Measurements from ENCODE around the gene KIF3A.

Gene KIF3A

DNA sequence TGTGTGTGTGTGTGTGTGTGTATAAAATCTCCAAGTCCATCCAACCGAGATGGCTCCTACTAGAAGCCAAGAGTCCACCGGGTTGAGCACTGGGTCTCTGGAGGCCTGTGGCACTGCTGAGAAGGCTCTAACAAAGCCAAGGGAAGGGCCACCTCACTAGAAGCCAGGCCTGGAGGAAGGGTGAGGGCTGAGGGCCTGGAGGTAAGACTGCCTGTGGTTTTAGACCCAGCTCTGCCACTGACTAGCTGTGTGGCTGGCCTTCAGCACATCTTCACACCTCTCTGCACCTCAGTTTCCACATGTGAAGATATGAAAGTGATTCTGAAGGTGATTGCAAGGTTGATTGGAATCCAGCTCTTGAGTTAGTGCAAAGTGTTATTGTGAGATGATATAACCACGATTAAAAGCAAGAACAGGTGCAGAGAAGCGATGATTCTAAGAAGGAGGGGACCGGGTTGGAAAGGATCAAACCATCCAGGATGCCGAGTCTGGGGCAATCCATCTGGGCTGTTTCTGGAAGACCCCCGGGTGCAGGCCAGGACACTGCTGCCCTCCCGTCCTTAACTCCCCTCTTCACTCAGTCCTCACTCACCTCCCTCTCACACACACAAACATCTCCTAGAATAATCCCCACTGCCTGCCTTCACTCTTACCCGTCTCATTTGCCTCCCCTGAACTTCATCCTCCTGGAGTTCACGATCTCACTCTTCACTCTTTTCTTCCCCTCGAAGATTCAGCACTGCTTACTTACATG is 61.2 kb downstream of the KIF3A start:
- no peak for DNase-seq

DNA sequence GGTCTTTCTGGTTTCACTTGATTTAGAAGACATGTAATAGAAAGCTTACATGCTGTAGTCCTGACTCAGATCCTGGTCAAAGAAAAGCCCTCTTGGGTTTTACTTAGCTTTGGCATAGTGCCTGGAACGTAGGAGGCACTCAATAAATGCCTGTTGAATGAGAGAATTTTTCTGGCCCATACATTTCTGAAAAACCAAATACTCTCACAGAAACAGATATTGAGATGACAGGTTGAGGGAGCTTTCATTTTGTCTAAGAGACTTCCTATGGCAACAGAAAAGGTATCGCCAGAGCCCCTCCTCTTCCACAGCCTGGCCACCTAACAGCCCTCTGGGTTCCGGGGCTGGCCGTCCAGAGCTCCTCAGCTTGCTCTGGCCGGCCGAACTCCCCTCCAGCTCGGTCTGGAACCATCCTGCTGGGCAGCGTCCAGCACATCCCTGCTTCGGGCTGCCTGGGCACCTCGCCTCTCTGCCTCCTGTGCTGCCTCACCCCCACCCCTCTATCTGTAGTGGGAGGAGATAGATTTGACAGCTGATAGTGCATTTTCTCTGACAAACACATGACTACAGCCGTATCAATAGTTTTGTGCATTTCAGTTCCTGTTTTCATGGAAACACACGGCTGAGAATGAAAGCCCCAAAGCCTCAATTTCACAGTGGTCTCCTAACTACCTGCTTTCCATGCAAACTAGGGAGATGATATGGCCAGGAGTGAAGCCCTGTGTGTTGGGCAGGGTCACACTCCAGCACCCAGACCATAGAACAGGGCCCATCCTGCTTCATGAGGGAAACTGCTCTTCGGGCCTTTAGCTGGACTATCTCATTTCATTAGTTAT is 62.5 kb downstream of the KIF3A start:
- peak; percentile 22 for DNase-seq

DNA sequence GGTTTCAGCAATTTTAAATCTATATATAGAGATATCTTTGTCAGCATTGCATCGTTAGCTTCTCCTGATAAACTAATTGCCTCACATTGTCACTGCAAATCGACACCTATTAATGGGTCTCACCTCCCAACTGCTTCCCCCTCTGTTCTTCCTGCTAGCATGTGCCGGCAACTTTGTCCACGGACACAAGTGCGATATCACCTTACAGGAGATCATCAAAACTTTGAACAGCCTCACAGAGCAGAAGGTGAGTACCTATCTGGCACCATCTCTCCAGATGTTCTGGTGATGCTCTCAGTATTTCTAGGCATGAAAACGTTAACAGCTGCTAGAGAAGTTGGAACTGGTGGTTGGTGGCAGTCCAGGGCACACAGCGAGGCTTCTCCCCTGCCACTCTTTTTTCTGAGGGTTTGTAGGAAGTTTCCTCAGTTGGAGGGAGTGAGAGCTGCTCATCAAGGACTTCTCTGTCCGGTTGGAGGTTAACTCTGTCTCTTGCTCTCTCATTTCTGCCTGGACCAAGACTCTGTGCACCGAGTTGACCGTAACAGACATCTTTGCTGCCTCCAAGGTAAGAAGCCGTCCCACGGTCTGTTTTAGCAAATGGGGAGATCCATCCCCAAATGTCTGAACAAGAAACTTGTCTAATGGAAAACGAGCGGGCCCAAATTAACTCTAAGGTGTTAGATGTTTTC is 63.3 kb downstream of the KIF3A start, which contains the start of gene IL4:
Gene IL4, plus strand, starts transcription at position 51 of the 692 bp plus-strand sequence. Its CDS starts 62 bp downstream, at position 113.
- peak; percentile 18 for DNase-seq

DNA sequence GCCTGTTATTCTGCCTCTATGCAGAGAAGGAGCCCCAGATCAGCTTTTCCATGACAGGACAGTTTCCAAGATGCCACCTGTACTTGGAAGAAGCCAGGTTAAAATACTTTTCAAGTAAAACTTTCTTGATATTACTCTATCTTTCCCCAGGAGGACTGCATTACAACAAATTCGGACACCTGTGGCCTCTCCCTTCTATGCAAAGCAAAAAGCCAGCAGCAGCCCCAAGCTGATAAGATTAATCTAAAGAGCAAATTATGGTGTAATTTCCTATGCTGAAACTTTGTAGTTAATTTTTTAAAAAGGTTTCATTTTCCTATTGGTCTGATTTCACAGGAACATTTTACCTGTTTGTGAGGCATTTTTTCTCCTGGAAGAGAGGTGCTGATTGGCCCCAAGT is 63.9 kb downstream of the KIF3A start:
- DNase-seq: no peak

DNA sequence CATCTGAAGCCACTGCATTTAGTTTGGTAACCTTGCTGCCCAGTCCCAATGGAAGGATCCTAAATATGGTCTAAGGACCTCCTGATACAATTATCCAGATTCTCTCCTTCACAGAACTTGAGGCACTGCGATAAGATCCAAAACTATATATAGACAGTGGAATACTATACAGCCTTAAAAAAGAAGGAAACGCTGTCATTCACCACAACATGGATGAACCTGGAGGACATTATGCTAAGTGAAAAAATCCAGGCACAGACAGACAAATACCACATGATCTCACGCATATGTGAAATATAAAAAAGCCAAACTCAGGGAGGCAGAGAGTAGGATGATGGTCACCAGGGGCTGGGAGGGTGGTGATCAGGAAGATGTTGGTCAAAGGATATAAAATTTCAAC is 66.3 kb downstream of the KIF3A start:
- DNase-seq: no peak

DNA sequence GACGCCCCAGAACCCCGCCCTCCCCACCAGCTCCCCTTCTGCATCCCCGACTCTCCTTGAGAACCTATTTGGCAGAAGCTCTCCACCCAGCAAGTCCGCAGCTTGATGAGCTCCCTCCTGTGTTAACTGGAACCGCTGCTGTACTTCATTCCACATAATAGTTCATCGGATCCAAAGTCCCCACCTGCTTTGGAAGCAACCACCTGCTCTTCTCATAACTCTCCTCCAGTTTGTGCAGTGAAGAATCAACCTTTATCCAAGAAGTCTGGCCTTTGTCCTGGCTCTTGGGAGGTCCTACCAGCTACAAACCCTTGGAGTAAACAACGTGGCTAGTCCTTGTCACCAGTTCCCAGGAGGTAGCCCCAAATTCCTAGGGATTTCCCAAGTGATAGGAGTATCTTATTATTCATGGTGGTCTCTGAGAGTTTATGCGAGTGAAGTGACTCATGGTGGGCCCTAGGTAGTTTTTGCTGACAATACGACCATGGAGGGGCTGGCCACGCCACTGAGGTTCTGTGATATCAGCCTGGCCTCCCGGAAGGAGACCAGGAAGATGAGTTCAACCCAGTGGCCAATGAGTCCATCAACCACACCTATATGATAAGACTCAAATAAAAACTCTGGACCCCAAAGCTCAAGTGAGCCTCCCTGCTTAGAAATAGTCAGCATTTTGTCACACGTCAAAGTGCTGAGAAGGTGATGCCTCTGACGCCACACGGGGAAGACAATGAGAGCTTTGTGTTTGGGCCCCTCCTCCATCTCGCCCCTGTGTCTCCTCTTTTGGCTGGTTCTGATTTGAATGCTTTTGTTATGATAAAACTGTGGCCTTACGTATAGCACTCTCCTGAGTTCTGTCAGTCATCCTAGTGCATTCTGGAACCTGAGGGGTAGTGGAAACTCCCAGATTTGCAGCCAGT is 67.1 kb downstream of the KIF3A start:
- DNase-seq: no peak

DNA sequence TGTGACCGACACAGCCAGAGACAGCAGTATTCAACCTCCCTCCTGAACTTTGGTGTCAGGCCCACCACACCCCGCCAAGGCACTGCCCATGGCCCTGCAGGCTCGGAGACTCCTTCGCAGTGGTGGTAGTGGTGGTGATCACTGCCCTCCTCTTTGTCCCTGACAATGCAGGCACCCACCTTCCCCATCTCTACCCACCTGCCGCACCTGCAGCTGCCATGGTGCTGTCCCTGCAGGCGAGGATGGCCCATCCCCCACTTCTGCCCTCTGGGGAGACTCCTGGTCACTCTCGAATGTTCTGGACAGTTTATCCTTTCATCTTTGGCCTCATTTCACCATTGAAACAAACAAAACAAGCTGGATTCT is 67.9 kb downstream of the KIF3A start:
- DNase-seq: no peak

DNA sequence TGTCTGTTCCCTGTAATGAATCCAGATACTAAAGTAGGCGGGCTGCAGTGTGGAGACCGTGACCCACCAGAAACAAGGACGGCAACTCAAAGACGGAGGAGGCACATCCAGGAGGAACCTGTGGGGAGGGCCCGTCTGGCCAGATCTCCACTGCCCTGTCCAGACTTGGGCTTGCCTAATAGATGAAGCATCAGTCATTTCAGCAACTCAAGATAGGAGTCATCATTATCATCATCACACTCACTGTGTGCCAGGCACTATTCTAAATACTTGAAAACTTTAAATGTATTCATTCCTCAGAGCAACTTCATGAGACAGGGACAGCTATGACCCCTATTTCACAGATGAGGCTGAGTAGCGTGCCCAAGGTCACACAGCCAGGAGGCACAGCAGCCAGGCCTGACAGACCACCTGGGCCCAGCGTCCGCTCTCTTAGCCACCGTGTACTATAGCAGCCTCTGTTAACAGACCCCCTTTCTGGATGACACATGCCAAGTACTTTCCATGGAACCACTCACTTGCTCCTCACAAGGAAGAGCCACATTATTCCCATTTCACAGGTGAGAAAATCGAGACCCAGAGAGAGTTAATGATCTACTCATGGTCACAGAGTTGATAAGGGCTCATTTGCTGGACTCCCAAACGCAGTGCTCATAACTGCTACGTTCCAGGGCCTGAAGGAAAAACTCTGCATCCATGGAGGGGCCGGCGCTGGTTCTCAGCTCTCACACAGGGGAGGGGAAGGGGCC is 68.5 kb downstream of the KIF3A start:
- no peak for DNase-seq

DNA sequence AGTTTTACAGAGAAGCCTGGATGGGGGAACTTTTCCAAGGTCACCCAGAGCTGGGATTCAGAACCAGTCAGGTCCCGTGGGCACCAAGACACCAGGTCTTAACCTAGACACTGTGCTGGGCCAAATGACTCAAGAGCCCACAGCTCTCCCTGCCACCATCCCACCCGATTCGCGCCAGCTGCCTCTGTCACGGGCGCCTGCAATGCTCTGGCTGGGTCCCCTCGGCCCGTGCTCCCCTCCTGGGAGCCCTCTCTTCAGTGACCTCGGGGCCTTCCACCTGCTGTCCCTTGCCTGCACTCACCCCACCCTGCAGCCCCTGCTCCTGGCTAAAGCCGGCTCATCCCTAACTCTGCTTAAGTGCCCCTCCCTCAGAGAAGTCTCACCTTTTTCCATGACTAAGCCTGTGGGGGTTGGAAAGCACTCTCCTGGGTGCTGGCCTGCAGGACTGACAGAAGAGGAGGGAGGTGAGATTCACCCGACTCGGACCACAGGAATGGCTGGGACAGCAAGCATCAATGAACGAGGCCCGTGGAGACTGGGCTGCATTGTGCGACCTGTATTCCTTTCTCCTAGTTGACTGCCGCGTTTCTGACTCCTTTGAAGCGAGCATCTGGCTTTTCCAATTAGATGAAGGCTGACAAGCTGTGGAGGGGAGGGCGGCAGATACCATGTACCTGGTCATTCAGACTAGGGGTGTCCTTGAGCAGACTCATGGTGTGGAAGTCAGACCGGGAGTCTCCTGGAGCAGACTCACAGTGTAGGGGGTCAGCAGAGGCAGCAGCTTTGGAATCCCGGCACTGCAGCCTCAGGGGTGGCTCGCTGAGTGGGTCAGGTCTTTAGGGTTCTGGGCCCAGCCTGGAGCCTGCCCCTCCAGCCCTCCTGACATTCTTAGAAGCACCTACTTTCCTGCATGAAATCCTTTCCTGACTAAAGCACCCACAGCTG is 69.3 kb downstream of the KIF3A start:
- no peak for DNase-seq

DNA sequence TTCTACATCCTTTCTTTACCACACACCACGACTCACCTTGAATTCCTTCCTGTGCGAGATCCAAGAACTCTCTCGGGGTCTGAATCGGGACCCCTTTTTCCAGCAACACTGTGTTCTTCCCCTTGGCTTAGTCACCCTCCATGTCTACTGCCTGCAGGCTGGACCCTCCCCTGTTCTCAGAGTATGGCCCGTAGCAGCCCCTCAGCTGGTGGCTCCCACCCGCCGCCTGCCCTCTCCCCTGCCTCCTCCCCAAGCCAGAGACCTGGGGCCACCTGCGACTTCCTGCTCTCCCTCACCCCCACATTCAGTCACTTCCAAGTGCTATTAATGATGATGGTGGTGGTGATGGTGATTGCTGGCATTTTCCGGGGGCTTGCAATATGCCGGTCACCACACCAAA is 70.0 kb downstream of the KIF3A start:
- DNase-seq: no peak

DNA sequence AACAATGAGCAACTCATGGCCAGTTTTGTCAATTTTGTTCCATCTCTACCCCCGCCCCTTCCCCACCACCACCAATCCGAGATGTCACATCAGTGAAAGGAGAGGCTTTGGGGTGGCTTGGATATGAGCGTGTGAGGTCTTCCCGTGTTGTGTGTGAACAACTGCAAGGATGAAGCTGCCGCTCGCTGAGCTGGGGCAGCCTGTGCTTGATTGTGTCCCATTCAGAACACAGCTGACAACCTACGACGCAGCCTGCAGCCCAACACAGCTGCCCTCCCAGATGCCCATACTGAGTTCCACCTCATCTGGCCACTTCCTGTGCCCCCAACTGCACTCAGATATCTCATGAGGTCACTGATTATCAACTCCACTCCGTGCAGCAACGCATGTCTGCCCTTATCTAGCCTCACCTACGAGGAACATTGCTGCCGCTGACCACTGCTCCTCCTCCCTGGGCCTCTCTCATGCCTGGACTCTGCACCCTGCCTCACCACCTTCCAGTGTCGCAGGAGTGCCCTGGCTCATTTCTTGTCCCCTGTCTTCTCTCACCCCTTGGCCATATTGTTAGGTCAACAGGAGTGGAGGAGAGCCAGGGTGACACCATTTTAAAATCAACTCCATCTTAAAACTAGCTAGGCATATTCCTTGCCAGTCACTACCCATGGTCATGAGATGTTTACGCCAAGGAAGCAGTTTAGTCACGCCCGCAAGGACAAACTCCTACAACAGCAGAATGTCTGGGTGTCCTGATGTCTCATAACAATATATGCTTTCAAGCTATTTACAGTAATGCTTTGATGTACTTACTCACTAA is 70.8 kb downstream of the KIF3A start:
- no peak for DNase-seq

DNA sequence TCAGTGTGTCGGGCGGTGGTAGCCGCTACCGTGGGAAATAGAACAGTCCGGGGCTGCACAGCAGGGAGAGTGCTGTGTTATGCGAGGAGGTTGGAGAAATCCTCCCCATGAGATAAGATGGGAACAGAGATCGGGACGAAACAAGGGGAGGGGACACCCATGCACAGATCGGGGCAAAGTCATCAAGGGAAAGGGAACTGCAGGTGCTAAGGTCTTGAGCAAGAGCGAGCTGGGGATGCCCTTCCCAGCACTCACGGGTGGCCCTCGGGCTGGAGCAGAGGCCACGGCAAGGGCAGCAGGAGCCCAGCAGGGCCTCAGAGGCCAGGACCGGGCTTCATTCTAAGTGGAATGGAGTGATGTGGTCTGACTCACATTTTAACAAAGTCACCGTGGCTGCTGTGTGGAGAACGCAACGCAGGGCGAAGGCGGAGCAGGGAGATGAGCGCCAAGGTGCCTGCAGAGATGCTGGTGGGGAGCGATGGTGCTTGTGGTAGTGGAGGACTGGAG is 71.7 kb downstream of the KIF3A start:
- no peak for DNase-seq

DNA sequence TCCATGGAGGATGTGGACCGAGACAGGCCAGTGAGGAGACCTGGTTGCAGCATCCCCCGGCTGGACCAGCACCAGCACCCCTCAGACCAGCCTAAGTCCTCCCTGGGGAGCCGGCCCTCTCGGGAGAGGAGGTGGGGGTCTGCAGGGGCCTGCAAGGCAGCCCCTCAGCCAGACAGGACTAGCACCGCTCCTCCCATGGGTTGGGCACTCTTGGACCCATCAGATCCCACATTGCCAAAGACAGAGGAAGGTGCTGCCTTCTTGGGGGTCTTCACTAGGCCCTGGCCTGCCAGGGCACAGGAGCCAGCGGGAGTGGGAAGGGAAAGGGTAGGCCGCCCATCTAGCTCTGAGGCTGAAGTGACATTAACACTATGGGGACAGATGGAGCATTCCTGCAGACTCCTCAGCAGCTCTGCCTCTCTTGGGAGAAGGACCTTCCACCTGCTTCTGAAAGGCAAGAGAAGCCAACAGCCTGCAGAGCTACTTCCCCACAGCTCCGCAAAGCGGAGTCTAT is 72.6 kb downstream of the KIF3A start:
- DNase-seq: no peak

DNA sequence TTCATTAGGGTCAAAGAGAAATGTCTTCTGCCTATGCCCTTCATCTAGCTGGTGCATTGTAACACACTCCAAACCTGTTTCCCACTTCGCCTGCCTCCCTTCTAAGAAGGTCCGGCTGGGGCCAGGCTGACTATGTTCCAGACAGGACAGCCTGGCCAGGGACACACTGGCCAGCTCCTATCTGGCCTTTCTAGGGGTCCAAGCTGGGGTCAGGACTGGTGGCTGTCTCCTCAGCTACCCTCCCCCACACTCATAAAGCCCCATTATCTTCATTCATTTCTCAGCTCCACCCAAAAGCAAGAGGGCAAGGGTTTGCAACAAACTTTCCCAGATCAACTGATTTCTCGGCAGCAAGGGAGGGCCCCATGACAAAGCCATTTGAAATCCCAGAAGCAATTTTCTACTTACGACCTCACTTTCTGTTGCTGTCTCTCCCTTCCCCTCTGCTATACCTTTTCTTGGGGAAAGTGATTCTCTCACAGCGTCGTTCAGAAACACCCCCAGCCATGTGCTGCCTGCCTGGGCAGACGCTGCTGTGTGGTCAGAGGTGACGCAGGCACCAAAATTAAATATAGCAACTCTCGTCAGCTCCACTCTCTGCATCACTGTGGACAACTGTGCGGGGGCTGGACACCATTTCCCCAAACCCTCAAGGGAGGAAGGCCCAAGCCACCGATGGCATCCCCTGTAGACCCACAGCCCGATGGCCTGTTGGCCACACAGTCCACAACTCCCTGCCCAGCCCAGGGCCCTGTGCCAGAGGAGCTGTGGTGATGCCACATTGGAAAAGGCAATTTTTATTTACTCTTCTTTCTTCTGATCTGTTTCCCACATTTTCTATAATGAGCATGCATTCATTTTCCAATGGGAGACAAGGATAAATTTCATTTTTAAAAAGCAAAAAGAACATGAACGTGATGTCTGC is 73.3 kb downstream of the KIF3A start:
- peak; percentile 54 for DNase-seq

DNA sequence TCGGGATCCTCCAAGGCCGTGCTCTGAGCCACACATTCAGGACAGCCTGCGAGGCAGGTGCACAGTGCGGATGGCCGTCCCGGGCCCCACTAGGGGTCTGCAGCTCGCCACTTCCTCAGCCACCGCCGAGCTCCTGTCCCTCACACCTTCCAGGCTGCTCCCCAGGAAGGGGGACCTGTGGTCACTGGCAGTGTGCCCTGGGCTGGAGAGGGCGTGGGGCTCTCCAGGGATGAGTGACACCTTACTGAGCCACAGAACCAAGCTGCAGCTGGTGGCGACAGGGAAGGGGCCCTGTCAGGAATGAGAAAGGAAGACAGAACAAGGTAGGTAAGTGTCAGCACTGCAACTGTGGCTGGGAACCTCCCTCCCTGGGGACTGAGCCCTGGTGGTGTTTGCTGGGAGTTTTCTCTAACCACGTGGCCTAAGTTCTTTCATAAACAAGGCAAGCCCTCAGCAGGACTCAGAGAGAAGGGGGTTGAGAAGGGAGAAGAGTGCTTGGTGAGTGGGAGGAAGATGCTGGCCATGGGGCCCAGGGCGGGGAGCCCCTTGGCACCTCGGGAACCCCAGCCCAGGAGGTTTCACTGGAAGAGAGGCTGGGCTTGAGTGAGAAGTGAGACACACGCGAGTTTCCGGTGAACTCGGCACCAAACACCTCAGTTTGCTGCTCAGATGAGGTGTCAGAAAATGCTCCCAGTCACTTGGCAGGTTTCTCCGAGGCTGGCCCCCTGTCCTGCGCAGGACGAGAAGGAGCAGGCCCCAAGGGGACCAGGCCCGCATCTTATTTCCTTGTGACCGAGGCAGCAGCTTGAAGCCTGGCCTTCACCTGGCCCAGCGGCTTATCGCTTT is 74.2 kb downstream of the KIF3A start:
- peak; percentile 57 for DNase-seq

DNA sequence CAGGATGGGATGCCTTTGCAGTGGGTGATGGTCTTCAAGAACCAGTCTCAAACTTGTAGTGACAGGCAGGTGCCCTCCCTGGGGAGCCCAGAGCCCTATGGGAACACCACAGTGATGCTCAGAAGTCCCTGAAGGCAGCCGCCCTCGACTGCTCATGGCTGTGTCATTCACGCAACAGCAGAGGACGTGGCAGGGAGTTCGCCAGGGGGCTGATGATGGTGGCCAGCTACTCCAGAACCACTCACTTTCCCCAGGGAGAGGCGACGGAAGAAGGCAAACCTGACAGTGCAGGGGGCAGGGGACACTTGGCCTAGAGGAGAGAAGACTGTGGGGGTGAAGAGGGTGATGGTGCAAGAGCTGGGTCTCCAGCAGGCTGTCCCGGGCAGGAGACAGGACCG is 75.3 kb downstream of the KIF3A start:
- no peak for DNase-seq
